ENCODE results near the gene SYDE2. TPM values are rescaled to one million over a fixed set of nuclear protein-coding genes. Genes with fewer than 3 reads are reported as not detected.

SYDE2 gene
- polyA plus RNA-seq, 2 of the 4 experiments (the other 2 are of a cell fraction), result 0.92 to 2.6 TPM

DNA sequence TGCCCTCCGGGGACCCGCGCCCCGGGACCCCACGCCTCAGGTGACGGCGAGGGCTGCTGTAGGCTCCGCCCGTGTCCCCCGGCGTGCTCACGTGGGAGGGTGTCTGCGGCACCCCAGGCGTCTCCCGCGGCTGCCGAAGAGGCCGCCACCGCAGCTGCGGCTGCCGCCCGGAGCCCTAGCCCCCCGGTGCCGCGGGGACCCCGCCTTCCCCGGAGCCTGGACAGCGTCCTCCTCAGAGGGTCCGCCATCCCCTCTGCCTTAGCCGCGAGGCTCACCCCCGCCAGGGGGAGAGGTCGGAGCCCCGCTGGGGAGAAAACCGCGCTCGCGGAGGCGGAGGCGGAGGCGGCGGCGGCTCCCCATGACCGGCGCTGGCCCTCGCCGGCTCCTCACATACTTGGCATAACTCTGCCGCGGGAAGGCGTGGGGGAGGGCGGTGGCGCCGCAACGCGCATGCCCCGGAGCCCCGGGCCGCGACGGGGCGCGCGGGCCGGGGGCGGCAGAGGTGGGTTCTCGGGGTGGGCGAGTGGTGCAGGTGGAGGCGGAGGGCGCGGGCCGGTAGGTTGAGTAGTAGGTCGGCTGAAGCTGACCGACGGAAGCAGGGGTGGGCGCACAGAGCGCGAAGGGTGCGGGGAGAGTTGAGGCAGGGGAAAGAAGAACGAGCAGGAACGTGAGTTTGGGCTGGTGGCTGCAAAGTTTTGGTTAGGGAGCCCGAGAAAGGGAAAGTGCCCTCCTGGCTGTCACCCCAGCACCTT, 700 bp upstream of the SYDE2 start (continued):
- peak in 1 of 2 experiments; percentile 37; a peak in 1 of 5 replicates for TF ChIP-seq JUN (IDR thresholded peaks at IDR 0.05)
- TF ChIP-seq, protein P1, sequence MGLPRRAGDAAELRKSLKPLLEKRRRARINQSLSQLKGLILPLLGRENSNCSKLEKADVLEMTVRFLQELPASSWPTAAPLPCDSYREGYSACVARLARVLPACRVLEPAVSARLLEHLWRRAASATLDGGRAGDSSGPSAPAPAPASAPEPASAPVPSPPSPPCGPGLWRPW (IDR thresholded peaks at IDR 0.05), result no peak

DNA sequence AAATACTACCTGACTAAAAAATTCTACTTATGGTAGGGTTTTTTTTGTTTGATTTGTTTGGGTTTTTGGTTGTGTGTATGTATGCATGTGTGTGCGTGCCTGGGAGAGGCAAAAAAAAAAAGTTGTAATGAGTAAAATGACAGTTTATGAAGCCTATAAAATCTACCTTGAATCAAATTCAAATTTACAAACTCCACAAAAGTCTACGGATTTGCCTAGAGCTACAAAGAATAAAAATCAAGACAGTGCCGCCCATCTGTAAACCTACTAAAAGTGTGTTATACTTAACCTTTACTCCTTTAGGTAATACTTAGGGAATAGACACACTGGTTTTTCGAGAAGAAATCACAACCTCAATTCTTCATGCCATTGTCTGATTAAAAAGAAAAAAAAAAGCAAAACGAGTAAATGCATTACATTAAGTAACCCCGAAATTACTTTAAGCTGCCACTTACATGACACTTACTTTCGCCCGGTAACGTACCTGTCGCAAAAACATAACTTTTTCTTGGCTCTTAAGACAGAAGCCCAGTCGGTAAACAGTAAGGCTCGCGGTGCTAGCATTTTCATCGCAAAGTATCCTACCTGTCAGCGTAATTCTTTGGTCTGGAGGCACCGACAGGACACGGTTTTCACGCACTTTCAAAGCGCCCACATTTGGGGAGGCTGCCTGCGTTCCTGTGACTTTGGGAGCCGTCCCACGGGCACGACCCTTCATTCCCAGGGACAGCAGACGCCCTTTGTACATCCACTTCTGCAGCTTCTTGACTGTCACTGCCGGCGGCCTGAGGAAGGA, 951 bp downstream of the SYDE2 start:
- no peaks in the 10 kb centered on the region for H3K9me3 ChIP-seq
- WGBS (ENCODE audit: missing lambda C conversion rate), result 4% methylated on average over 19 of the region's 26 CpGs
- peaks cover 17% of the 10 kb centered on the region for H3K4me1 ChIP-seq
- peak in 1 of 2 experiments; percentile 1; a peak in 3 of 6 replicates for ATAC-seq
- TF ChIP-seq TFCP2L1 (CRISPR knock-in tag; IDR thresholded peaks at IDR 0.05) (no peak), MAFK (IDR thresholded peaks at IDR 0.05; ENCODE audit: partially characterized antibody) (peak; percentile 33), NR3C1 (IDR thresholded peaks at IDR 0.05) (no peak)
- TF ChIP-seq, protein P2, sequence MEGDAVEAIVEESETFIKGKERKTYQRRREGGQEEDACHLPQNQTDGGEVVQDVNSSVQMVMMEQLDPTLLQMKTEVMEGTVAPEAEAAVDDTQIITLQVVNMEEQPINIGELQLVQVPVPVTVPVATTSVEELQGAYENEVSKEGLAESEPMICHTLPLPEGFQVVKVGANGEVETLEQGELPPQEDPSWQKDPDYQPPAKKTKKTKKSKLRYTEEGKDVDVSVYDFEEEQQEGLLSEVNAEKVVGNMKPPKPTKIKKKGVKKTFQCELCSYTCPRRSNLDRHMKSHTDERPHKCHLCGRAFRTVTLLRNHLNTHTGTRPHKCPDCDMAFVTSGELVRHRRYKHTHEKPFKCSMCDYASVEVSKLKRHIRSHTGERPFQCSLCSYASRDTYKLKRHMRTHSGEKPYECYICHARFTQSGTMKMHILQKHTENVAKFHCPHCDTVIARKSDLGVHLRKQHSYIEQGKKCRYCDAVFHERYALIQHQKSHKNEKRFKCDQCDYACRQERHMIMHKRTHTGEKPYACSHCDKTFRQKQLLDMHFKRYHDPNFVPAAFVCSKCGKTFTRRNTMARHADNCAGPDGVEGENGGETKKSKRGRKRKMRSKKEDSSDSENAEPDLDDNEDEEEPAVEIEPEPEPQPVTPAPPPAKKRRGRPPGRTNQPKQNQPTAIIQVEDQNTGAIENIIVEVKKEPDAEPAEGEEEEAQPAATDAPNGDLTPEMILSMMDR (IDR thresholded peaks at IDR 0.05), result no peak
- DNase-seq (ENCODE audit: low read depth in 1 of 2, low spot score in 1 of 2), result no peak
- FAIRE-seq, result no peak
- ChIA-PET CTCF (interaction anchor here (0.7 to 1.0 kb wide), 3 partner anchors 60 to 259 kb away, joined by 3 to 5 read pairs (median 4); partner anchors contain the start of gene C1orf52), POLR2A (interaction anchor here (0.7 to 1.5 kb wide), 3 partner anchors 8 to 512 kb away, joined by 3 to 4 read pairs (median 4); partner anchors contain the start of gene BCL10)
- H3K4me3 ChIP-seq, result peak overlapping the region; percentile 82
- peak overlapping the region; percentile 92 for H3K4me2 ChIP-seq
- peak overlapping the region; percentile 98 to 100 for H3K27ac ChIP-seq

DNA sequence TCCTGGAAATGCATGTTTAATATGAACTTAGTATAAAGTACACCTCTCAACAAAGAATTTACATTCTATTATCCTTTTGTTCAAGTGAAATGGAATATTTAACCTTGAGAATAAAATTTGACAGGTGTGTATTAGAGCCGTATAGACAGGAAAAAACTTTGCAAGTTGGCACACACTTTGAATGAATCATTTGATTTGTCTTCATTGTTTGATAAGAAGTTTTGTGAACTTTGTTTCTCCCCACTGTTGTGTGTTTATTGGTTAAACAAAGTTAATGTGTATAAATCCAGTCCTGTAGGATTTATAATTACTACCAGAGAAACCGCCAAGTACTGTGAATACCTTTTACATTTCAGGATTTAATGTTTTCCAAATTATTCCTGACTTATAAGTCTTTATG, 2.0 kb downstream of the SYDE2 start:
- WGBS (ENCODE audit: missing lambda C conversion rate), result 33% methylated on average over 2 of the region's 2 CpGs
- DNase-seq (ENCODE audit: low read depth in 1 of 2, low spot score in 1 of 2) (no peak), ATAC-seq (no peak), FAIRE-seq (no peak)
- Histone ChIP-seq H3K4me1 (peaks cover 17% of the 10 kb centered on the region), H3K4me2 (peak overlapping the region; percentile 92), H3K9me3 (no peaks in the 10 kb centered on the region), H3K27ac (no peak overlapping the region), H3K4me3 (peak overlapping the region; percentile 82; the same call in 1 of the 3 replicates)
- ChIA-PET CTCF (no interaction called here), POLR2A (no interaction called here)
- TF ChIP-seq EP300 (IDR thresholded peaks at IDR 0.05) (no peak), CBX8 (IDR thresholded peaks at IDR 0.05) (no peak), ZFP36 (IDR thresholded peaks at IDR 0.05; ENCODE audit: borderline replicate concordance, partially characterized antibody) (no peak), JUN (IDR thresholded peaks at IDR 0.05) (no peak), BHLHE40 (IDR thresholded peaks at IDR 0.05; ENCODE audit: low read depth, low read length) (no peak), EHMT2 (IDR thresholded peaks at IDR 0.05; ENCODE audit: low read depth) (no peak), SMC3 (IDR thresholded peaks at IDR 0.05) (no peak), FOSL2 (IDR thresholded peaks at IDR 0.05) (no peak), FOSL2 (CRISPR knock-in tag; IDR thresholded peaks at IDR 0.05) (no peak)
- TF ChIP-seq, protein P3, sequence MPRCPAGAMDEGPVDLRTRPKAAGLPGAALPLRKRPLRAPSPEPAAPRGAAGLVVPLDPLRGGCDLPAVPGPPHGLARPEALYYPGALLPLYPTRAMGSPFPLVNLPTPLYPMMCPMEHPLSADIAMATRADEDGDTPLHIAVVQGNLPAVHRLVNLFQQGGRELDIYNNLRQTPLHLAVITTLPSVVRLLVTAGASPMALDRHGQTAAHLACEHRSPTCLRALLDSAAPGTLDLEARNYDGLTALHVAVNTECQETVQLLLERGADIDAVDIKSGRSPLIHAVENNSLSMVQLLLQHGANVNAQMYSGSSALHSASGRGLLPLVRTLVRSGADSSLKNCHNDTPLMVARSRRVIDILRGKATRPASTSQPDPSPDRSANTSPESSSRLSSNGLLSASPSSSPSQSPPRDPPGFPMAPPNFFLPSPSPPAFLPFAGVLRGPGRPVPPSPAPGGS (IDR thresholded peaks at IDR 0.05), result no peak
- TF ChIP-seq, protein P4, sequence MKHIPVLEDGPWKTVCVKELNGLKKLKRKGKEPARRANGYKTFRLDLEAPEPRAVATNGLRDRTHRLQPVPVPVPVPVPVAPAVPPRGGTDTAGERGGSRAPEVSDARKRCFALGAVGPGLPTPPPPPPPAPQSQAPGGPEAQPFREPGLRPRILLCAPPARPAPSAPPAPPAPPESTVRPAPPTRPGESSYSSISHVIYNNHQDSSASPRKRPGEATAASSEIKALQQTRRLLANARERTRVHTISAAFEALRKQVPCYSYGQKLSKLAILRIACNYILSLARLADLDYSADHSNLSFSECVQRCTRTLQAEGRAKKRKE (CRISPR knock-in tag; IDR thresholded peaks at IDR 0.05; ENCODE audit: low read depth), result no peak
- TF ChIP-seq, protein P5, sequence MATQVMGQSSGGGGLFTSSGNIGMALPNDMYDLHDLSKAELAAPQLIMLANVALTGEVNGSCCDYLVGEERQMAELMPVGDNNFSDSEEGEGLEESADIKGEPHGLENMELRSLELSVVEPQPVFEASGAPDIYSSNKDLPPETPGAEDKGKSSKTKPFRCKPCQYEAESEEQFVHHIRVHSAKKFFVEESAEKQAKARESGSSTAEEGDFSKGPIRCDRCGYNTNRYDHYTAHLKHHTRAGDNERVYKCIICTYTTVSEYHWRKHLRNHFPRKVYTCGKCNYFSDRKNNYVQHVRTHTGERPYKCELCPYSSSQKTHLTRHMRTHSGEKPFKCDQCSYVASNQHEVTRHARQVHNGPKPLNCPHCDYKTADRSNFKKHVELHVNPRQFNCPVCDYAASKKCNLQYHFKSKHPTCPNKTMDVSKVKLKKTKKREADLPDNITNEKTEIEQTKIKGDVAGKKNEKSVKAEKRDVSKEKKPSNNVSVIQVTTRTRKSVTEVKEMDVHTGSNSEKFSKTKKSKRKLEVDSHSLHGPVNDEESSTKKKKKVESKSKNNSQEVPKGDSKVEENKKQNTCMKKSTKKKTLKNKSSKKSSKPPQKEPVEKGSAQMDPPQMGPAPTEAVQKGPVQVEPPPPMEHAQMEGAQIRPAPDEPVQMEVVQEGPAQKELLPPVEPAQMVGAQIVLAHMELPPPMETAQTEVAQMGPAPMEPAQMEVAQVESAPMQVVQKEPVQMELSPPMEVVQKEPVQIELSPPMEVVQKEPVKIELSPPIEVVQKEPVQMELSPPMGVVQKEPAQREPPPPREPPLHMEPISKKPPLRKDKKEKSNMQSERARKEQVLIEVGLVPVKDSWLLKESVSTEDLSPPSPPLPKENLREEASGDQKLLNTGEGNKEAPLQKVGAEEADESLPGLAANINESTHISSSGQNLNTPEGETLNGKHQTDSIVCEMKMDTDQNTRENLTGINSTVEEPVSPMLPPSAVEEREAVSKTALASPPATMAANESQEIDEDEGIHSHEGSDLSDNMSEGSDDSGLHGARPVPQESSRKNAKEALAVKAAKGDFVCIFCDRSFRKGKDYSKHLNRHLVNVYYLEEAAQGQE (IDR thresholded peaks at IDR 0.05), result no peak
